Measurements from ENCODE around the gene GCN1. TPM values are rescaled to one million over a fixed set of nuclear protein-coding genes. Genes with fewer than 3 reads are reported as not detected.

The GCN1 gene
- total RNA-seq, 1 donor from 2014 or later = 77.2 TPM

DNA sequence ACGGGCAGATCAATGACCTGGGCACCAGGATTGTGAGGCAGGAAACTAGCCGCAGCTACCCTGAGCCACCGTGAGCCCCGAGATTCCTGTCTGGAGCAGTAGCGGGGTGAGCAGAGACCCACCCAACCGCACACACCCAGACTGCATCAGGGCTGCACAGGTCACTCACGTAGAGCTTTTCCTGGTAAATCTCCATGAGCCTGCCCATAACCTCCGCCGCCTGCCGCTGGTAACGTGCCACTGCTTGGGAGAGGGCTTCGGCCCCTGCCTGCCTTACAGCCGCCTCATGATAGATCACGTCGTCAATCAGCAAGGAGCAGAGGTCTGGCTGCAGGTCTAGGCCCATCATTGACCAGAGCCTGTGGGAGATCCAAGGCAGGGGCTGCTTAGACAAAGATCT, 39.4 kb downstream of the GCN1 start:
- ATAC-seq (no peak), DNase-seq (no peak)
- Histone ChIP-seq H3K27ac (no peak overlapping the region), H3K4me3 (no peak overlapping the region), H3K4me1 (no peaks in the 10 kb centered on the region), H3K36me3 (peaks cover 94% of the 10 kb centered on the region), H3K27me3 (no peaks in the 10 kb centered on the region), H3K9me3 (no peaks in the 10 kb centered on the region)
- TF ChIP-seq, protein P1, sequence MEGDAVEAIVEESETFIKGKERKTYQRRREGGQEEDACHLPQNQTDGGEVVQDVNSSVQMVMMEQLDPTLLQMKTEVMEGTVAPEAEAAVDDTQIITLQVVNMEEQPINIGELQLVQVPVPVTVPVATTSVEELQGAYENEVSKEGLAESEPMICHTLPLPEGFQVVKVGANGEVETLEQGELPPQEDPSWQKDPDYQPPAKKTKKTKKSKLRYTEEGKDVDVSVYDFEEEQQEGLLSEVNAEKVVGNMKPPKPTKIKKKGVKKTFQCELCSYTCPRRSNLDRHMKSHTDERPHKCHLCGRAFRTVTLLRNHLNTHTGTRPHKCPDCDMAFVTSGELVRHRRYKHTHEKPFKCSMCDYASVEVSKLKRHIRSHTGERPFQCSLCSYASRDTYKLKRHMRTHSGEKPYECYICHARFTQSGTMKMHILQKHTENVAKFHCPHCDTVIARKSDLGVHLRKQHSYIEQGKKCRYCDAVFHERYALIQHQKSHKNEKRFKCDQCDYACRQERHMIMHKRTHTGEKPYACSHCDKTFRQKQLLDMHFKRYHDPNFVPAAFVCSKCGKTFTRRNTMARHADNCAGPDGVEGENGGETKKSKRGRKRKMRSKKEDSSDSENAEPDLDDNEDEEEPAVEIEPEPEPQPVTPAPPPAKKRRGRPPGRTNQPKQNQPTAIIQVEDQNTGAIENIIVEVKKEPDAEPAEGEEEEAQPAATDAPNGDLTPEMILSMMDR (IDR thresholded peaks at IDR 0.05) = no peak
- intact Hi-C loops (cut with DNase I) = no loop called here

DNA sequence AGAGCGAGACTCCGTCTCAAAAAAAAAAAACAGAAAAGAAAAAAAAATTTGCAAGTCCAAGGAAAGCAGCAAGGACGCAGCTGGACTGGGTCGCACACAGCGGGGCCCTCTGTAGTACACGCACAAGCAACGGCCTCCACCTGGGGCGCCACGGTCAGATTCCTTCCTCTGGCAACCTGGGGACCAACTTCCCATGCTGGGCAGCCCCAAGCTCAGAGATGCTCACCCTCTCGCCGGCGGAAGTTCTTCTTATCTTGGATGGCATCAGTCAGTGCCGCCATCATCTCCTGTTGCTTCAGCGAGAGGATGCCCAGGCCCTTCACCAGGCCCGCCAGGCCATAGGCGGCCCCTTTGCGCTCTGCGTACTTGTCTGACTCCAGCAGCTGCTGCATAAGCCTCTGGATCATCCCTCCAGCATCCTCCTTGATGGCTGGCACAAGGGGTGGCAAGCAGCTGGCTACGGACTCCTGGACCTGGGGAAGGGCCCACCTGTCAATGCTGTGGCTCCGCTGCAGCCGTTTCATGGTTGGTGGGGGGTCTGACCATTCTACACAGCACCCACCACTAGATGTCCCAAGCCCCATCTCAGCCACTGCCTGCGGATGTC, 43.5 kb downstream of the GCN1 start:
- H3K9me3 ChIP-seq = no peaks in the 10 kb centered on the region
- H3K27me3 ChIP-seq = no peaks in the 10 kb centered on the region
- no peaks in the 10 kb centered on the region for H3K4me1 ChIP-seq
- no peak for ATAC-seq
- TF ChIP-seq, protein P1 (IDR thresholded peaks at IDR 0.05) = no peak
- no peak overlapping the region for H3K27ac ChIP-seq
- no peak for DNase-seq
- intact Hi-C loops (cut with DNase I) = no loop called here
- H3K36me3 ChIP-seq = peaks cover 94% of the 10 kb centered on the region
- no peak overlapping the region for H3K4me3 ChIP-seq

DNA sequence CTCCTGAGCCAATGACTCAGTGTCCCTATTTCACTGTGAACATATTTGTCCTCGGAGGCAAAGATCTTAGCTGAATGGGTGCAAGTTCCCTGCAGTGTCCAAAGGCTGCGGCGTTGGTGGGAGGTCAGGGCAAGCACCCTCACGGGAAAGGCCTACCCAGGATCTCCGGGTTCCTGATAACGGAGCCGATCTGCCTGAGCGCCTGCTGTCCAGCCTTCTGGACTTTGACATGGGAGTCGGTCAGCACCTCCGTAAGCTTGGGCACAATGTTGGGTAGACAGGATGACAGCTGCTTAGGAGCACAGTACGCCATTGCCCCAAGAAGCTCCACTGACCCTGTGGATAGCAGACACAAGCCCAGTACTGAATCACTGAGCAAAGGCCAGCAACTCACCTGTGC, 46.5 kb downstream of the GCN1 start:
- no peaks in the 10 kb centered on the region for H3K4me1 ChIP-seq
- no peaks in the 10 kb centered on the region for H3K9me3 ChIP-seq
- H3K4me3 ChIP-seq = no peak overlapping the region
- no peak overlapping the region for H3K27ac ChIP-seq
- TF ChIP-seq, protein P1 (IDR thresholded peaks at IDR 0.05) = no peak
- no peaks in the 10 kb centered on the region for H3K27me3 ChIP-seq
- ATAC-seq (no peak), DNase-seq (no peak)
- H3K36me3 ChIP-seq = peaks cover 94% of the 10 kb centered on the region
- intact Hi-C loops (cut with DNase I) = no loop called here

DNA sequence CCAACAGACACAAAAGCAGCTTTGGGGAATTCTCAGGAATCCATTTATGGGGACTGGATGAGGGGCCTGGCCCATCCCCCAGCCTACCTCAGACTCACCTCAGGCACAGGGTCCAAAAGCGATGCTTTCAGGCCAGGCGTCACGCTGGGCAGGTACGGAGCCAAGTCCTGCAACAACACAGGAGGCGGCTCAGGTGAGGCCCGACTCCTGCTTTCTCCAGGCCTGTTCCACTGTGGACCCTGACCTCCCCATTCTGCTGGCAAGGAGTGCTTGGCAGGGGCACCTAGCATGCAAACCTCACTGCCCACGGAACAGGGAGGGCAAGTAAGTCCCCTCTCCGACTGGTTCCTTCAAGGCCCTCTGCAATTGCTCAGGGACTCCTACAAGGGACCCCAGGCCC, 49.4 kb downstream of the GCN1 start:
- H3K36me3 ChIP-seq = peaks cover 100% of the 10 kb centered on the region

DNA sequence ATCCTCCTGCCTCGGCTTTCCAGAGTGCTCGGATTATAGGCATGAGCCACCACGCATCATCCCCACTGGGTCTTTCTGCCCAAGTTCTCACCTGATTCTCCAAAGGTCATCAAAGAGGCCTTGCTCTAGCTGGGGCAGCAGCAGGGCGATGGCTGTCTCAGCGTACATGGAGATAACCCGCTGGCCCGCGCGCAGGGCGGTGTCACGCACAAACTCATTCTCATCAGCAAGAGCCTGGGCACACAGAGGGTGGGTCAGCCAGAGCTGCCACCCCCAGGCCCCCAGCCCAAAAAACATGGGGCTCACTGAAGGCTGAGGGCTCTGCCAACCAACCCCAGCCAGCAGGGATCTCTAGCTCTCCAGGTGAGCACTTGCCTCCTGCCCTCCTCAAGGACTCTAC, 50.3 kb downstream of the GCN1 start:
- no peaks in the 10 kb centered on the region for H3K9me3 ChIP-seq
- DNase-seq (no peak), ATAC-seq (no peak)
- no peak overlapping the region for H3K27ac ChIP-seq
- intact Hi-C loops (cut with DNase I) = no loop called here
- H3K4me3 ChIP-seq = no peak overlapping the region
- no peaks in the 10 kb centered on the region for H3K4me1 ChIP-seq
- H3K27me3 ChIP-seq = no peaks in the 10 kb centered on the region
- TF ChIP-seq, protein P1 (IDR thresholded peaks at IDR 0.05) = no peak
- H3K36me3 ChIP-seq = peaks cover 100% of the 10 kb centered on the region

More for the DNA sequence above, 49.4 kb downstream of the GCN1 start:
- Histone ChIP-seq H3K27ac (no peak overlapping the region), H3K9me3 (no peaks in the 10 kb centered on the region), H3K4me1 (no peaks in the 10 kb centered on the region), H3K4me3 (no peak overlapping the region), H3K27me3 (no peaks in the 10 kb centered on the region)
- no peak for ATAC-seq
- DNase-seq = no peak
- TF ChIP-seq, protein P1 (IDR thresholded peaks at IDR 0.05) = no peak
- intact Hi-C loops (cut with DNase I) = no loop called here

Data from upper lobe of right lung (tissue), 1 donor.